ENCODE data around the gene ATP5F1B. TPM values are rescaled to one million over a fixed set of nuclear protein-coding genes. Genes with fewer than 3 reads are reported as not detected.

ATP5F1B gene
- total and polyA plus RNA-seq, 2 of the 13 experiments (the other 11 are each of a cell fraction or from before 2014, with no cell fraction given), result 1,051 to 1,180 TPM

DNA sequence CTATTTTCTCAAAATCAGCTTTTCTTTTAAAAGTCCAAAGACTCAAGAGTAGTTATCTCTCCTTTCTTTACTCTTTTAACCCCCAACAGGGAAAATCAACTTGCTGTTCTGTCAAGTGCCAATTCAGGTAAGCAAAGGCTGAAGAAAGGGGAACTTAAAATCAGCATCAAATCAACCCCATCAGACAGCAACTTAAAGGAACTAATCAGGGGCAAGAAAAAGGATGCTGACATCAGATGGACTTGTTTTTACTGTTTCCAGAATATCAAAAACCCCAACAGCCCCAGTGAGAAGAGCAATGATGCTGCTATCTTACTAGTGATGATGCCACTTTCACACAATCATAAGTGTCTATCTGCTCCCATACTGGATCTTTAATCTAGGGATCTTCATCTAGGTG, 19.1 kb downstream of the ATP5F1B start:
- Histone ChIP-seq H3K4me1 (ENCODE audit: insufficient read depth, low read length) (peaks cover 63% of the 10 kb centered on the region), H3K27me3 (ENCODE audit: control insufficient read depth in 1 of 2, insufficient read depth in 2 of 2, low read length in 2 of 2) (no peaks in the 10 kb centered on the region; a peak in 1 of 5 replicates)

DNA sequence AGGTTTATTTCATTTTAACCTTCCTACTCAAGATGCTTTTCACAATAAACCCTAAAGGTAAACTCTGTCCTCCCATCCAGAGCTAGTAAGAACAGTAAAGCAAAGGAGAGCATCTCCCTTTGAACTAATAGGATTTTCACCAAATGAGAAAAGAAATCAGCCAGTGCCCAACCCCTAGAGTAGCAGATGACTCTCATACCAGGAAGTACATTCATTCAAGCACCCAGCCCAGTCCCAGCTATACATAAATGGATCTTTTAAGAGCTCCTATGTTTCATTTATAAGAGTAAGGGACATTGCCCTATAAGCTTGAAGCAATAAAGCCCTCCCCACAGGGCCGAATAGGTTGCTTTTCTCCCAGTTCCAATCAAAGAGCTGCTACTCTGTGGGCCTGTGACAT, 23.2 kb downstream of the ATP5F1B start:
- H3K9ac ChIP-seq (ENCODE audit: insufficient read depth, low read depth, low read length), result no peak overlapping the region
- no peak overlapping the region for H3K27ac ChIP-seq (ENCODE audit: extremely low read length, insufficient read depth, low read length)
- H3K4me2 ChIP-seq (ENCODE audit: low read depth, low read length), result no peak overlapping the region
- ChIA-PET POLR2A (interaction anchor here (0.8 kb wide), 2 partner anchors 13 to 14 kb away, joined by 3 read pairs; no protein-coding TSS in a partner anchor), CTCF (ENCODE audit: low intra/inter-chr PET ratio, low total read pairs) (no interaction called here)
- WGBS (ENCODE audit: low lambda C conversion rate), result 89% methylated on average over 1 of the region's 1 CpG
- H4K20me1 ChIP-seq (ENCODE audit: insufficient read depth, low read length), result peaks cover 16% of the 10 kb centered on the region; the same call in 1 of the 2 replicates
- peaks cover 4 to 43% of the 10 kb centered on the region in 2 experiments; a peak in 4 of 5 replicates for H3K36me3 ChIP-seq (replicated peaks in 1 of 2; ENCODE audit: control insufficient read depth in 1 of 2, insufficient read depth in 2 of 2, low read length in 2 of 2)
- in situ Hi-C loops (cut with HindIII; ENCODE audit: extremely low pct_ligation_motif_present, low pct_unique_long_range_greater_than_20kb), result no loop called here
- FAIRE-seq (no peak), DNase-seq (ENCODE audit: low spot score) (no peak), ATAC-seq (no peak)
- H3K27me3 ChIP-seq (ENCODE audit: control insufficient read depth in 1 of 2, insufficient read depth in 2 of 2, low read length in 2 of 2), result no peaks in the 10 kb centered on the region
- H3K9me3 ChIP-seq (ENCODE audit: low read length), result no peaks in the 10 kb centered on the region
- H3K4me1 ChIP-seq (ENCODE audit: insufficient read depth, low read length), result peaks cover 39% of the 10 kb centered on the region
- peaks cover 88% of the 10 kb centered on the region for H3K79me2 ChIP-seq (ENCODE audit: insufficient read depth, low read length)
- no TSS peak for BruUV-seq (replicated peaks)
- H3K4me3 ChIP-seq (replicated peaks in 1 of 3; ENCODE audit: insufficient read depth in 1 of 3, low read depth in 2 of 3, low read length in 3 of 3), result no peak overlapping the region
- intact Hi-C loops (cut with micrococcal nuclease; ENCODE audit: unreplicated experiment), result no loop called here
- H2AFZ ChIP-seq (ENCODE audit: low read length), result no peak overlapping the region
- TF ChIP-seq NKX3-1 (CRISPR knock-in tag; IDR thresholded peaks at IDR 0.05) (no peak), HOXA5 (CRISPR knock-in tag; IDR thresholded peaks at IDR 0.05) (no peak), ZKSCAN5 (CRISPR knock-in tag; IDR thresholded peaks at IDR 0.05) (no peak), CEBPG (CRISPR knock-in tag; IDR thresholded peaks at IDR 0.05) (no peak), ZBTB3 (CRISPR knock-in tag; IDR thresholded peaks at IDR 0.05; ENCODE audit: borderline replicate concordance, low read depth) (no peak)
- TF ChIP-seq, protein P1, sequence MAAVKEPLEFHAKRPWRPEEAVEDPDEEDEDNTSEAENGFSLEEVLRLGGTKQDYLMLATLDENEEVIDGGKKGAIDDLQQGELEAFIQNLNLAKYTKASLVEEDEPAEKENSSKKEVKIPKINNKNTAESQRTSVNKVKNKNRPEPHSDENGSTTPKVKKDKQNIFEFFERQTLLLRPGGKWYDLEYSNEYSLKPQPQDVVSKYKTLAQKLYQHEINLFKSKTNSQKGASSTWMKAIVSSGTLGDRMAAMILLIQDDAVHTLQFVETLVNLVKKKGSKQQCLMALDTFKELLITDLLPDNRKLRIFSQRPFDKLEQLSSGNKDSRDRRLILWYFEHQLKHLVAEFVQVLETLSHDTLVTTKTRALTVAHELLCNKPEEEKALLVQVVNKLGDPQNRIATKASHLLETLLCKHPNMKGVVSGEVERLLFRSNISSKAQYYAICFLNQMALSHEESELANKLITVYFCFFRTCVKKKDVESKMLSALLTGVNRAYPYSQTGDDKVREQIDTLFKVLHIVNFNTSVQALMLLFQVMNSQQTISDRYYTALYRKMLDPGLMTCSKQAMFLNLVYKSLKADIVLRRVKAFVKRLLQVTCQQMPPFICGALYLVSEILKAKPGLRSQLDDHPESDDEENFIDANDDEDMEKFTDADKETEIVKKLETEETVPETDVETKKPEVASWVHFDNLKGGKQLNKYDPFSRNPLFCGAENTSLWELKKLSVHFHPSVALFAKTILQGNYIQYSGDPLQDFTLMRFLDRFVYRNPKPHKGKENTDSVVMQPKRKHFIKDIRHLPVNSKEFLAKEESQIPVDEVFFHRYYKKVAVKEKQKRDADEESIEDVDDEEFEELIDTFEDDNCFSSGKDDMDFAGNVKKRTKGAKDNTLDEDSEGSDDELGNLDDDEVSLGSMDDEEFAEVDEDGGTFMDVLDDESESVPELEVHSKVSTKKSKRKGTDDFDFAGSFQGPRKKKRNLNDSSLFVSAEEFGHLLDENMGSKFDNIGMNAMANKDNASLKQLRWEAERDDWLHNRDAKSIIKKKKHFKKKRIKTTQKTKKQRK (IDR thresholded peaks at IDR 0.05; ENCODE audit: low read length), result no peak

More for the DNA sequence above, 19.1 kb downstream of the ATP5F1B start:
- H3K9me3 ChIP-seq (ENCODE audit: low read length), result no peaks in the 10 kb centered on the region
- no TSS peak for BruUV-seq (replicated peaks)
- peaks cover 0 to 21% of the 10 kb centered on the region in 2 experiments; a peak in 3 of 5 replicates for H3K36me3 ChIP-seq (replicated peaks in 1 of 2; ENCODE audit: control insufficient read depth in 1 of 2, insufficient read depth in 2 of 2, low read length in 2 of 2)
- H3K4me2 ChIP-seq (ENCODE audit: low read depth, low read length), result no peak overlapping the region
- no peak overlapping the region for H3K27ac ChIP-seq (ENCODE audit: extremely low read length, insufficient read depth, low read length)
- peaks cover 20% of the 10 kb centered on the region for H4K20me1 ChIP-seq (ENCODE audit: insufficient read depth, low read length)
- DNase-seq (ENCODE audit: low spot score), result no peak
- intact Hi-C loops (cut with micrococcal nuclease; ENCODE audit: unreplicated experiment) (no loop called here), in situ Hi-C loops (cut with HindIII; ENCODE audit: extremely low pct_ligation_motif_present, low pct_unique_long_range_greater_than_20kb) (no loop called here)
- peaks cover 79% of the 10 kb centered on the region for H3K79me2 ChIP-seq (ENCODE audit: insufficient read depth, low read length)
- no peak overlapping the region for H3K9ac ChIP-seq (ENCODE audit: insufficient read depth, low read depth, low read length)
- no peak overlapping the region for H3K4me3 ChIP-seq (replicated peaks in 1 of 3; ENCODE audit: insufficient read depth in 1 of 3, low read depth in 2 of 3, low read length in 3 of 3)
- FAIRE-seq, result no peak
- CTCF ChIA-PET (ENCODE audit: low intra/inter-chr PET ratio, low total read pairs), result no interaction called here
- ATAC-seq, result no peak
- no peak overlapping the region for H2AFZ ChIP-seq (ENCODE audit: low read length)
- TF ChIP-seq, protein P2, sequence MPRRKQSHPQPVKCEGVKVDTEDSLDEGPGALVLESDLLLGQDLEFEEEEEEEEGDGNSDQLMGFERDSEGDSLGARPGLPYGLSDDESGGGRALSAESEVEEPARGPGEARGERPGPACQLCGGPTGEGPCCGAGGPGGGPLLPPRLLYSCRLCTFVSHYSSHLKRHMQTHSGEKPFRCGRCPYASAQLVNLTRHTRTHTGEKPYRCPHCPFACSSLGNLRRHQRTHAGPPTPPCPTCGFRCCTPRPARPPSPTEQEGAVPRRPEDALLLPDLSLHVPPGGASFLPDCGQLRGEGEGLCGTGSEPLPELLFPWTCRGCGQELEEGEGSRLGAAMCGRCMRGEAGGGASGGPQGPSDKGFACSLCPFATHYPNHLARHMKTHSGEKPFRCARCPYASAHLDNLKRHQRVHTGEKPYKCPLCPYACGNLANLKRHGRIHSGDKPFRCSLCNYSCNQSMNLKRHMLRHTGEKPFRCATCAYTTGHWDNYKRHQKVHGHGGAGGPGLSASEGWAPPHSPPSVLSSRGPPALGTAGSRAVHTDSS (CRISPR knock-in tag; conservative IDR thresholded peaks at IDR 0.05), result no peak
- POLR2A ChIA-PET, result interaction anchor here (0.7 to 2.3 kb wide), 2 partner anchors 10 to 62 kb away, joined by 3 to 6 read pairs; partner anchors contain the start of gene PTGES3

Data from HepG2 (cell line).